Measurements from ENCODE around the gene NR3C2.
"Not testable (repeated sequence)": the region's sequence is repeated elsewhere in the genome, so short reads cannot be mapped to it uniquely, and the experiment has no call there.

Gene NR3C2

GRCh38 chr4:148108766-148109165 is 333.4 kb downstream of the NR3C2 start:
- no peak for DNase-seq (ENCODE audit: low spot score)

DNA sequence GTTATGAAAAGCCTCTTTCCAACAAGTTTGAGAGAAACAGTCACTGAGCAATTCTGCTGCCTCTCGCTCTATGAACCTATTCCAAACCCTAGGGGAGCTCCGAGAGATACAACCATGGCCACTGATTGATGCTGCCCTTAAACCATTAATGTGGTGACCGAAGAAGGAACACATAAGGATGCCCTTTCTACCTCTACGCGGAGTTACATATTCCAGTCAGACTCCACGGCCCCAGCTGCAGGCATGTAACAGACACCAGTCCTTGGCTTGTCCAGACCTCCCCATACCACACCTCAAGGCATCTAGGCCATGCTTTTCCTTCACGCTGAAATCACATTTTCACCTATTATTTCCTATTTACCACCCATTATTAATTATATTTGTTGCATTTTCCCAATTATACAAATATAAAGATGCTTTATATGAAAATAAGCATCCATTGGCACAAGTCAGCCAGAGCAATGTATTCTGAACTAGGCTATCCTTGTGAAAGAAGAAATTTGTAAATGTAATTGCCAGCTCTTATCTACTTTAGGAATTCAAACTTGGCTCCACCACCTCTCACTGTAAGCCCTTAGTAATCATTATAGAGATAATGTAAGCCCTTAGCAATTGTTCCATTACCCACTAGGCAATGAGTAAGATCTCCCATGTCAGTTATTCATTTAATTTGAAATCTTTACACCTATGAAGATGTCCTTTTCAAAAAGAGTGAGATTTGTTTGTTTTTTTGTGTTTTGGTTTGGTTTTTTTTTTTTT is 338.4 kb downstream of the NR3C2 start:
- DNase-seq (ENCODE audit: low spot score) = no peak

- DNase-seq (ENCODE audit: low spot score) = no peak
Measured at GRCh38 chr4:148101790-148102189, 340.4 kb downstream of the NR3C2 start.

- DNase-seq (ENCODE audit: low spot score) = no peak
Measured at GRCh38 chr4:148101235-148101634, 341.0 kb downstream of the NR3C2 start.

GRCh38 chr4:148097801-148098200 is 344.4 kb downstream of the NR3C2 start:
- DNase-seq (ENCODE audit: low spot score) = no peak

DNA sequence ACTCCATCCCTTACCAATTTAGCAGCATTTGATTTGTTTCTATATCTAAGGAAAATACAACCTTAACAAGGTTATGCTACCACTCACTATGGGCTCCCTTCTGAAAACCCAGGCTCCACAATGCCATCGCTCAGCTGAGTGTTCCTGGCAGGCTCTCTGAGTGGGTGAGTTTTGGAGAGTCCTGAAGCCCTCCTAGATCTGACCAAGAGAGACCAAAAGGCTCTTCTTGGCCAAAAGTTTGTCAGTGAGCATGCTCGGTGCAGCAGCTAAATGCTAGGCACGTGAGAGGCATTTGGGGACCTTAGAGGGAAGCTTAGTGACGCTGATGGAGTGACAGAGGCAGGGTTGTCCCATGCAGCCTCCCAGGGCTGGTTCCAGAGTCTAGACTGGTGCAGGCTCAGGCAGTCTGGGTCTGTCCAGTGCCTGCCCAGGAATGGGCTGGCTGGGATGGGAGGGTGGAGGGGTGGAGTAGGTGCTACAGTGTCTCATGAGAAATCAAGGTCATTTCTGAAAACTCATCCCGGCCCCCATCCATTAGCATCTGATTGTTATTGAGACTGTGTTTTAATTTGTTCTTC is 346.8 kb downstream of the NR3C2 start:
- DNase-seq (ENCODE audit: low spot score) = no peak

DNA sequence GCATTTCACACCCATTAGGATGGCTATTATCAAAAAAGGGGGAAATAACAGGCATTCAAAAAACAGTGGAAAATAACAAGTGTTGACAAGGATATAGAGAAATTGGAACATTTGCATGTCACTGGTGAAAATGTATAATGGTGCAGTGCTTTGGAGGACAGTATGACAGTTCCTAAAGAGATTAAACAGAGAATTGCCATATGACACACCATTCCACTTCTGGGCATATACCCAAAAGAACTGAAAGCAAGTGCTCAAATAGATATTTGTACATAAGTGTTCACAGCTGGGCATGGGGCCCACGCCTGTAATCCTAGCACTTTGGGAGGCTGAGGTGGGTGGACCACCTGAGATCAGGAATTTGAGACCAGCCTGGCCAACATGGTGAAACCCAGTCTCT is 348.1 kb downstream of the NR3C2 start:
- DNase-seq (ENCODE audit: low spot score) = no peak

- DNase-seq (ENCODE audit: low spot score) = no peak
Measured at GRCh38 chr4:148093065-148093464, 349.1 kb downstream of the NR3C2 start.

DNA sequence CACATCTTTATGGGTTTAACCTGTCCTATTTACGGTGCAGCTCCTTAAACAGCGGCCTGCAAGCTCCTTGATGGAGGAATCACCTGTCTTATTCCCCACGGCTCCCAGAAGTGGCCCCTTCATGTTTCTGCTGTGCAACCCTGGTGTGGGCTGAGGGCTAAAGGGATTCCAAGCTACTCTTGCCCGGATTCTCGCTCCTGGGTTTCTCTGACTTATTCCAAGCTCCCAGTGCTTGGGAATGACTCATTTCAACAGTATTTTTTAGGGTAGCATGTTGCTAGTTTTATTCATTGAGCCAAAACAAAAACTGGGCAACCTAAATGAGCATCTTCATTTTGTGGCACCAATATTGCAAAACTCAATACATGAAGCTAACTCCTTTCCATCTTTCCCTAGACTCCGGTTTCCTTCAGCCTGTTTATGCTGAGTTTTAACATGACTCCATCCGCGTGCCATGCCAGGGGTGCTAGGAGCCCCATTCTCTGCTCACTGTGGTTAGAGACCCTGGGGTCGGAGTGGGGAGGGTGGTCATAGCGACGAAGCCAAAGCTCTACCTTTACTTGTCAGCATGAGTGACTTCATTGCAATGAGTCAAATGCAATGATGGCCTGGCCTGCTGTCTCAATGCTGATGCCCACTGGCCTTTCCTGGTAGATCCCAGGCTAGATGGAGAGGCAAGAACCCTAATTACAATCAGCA is 349.7 kb downstream of the NR3C2 start:
- DNase-seq (ENCODE audit: low spot score) = peak; percentile 54

DNA sequence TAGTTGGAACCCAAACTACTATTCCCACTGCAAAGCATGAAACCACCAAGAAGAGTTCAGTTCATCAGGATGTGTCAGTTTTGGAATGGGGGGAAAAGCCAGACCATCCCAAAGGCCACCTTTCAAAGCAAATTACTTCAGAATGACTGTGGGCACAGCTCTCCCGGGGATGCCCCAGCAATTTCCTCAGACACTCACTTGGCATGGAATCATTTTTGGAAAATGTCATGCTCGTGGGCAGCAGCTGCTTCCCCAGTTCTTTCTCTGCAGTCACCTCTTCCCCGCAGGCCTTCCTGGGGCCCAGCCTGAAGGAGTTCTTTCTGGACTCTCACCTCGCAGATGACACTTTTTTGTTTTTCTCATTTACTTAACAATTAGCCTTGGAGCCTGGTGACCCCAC is 350.3 kb downstream of the NR3C2 start:
- DNase-seq (ENCODE audit: low spot score) = no peak

GRCh38 chr4:148090503-148091476 is 351.4 kb downstream of the NR3C2 start:
- DNase-seq (ENCODE audit: low spot score) = no peak

DNA sequence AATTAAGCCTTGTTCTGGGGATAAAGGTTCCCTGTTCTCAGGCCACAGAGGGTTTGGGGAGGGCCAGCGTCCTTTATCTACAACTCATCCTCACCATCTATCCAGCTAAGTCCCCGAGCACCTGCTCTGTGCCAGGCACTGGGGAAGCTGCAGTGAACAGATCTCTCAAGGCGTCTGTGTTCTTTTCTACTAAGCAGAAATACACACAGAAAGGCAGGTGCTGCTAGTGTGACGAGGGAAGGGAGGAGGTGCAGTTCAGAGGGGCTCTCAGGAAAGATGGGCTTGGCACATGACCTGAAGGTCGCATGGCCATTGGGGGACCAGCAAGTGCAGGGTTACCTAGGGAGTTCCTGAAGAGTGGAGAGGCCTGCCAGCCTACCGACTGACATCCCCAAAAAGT is 352.2 kb downstream of the NR3C2 start:
- DNase-seq (ENCODE audit: low spot score) = no peak

- no peak for DNase-seq (ENCODE audit: low spot score)
Measured at GRCh38 chr4:148089624-148090023, 352.6 kb downstream of the NR3C2 start.

- not testable (repeated sequence) for DNase-seq (ENCODE audit: low spot score)
Measured at GRCh38 chr4:148083073-148083472, 359.1 kb downstream of the NR3C2 start.

DNA sequence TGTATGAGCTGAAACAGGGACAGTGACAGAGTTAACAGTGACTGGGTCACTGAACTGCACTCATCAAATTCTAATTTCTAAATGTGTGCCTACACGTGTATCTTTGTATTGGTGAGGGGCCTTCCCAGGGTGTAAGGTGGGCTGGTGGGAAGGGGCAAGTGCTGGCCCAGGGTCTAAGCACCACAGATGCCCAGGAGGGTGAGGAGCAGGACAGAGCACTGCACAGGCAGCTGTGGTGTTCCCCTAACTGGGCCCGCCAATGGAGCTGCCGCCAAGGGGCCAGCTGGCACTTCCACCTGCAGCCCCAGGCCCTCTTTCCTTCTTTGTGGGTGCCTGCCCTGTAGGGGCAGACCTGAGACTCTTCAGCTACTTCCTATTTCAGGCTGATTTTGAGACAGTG is 360.5 kb downstream of the NR3C2 start:
- DNase-seq (ENCODE audit: low spot score) = no peak

DNA sequence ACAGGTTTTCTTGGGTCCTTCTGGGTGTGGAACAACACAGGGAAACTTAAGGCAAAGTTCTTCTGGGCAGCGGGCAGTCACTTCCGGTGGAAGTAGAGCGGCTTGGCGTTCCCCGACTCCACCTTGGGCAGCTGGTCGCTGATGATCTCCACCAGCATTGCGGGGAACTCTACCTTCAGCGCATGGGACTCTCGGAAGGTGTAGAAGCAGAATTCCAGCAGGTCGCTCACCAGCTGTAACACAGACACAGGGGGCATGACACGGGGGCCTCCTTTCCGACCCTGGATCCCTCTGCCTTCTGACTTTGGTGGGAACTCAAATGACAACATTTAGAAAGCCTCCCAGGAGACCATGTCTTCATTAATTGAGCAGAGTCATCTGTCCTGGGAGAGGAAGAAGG is 360.9 kb downstream of the NR3C2 start:
- DNase-seq (ENCODE audit: low spot score) = no peak

DNA sequence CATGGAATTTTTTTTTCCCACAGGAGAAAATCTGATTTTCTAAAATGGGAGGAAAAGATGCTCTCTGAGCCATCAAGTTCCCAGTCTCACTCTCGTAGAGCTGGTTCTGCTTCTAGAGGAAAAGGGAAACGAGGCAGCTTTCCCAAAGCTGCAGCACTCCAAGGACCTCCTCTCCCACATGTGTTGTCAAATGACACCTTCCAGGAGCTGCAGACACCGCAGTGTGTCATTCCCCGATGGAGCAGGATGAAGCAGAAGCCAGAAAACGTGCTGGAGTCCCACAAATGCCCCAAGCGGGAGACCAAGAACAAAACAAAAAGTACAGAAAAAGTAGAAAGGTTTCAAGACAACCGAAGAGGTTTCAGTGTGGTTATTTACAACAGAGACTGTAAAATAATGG is 362.3 kb downstream of the NR3C2 start:
- DNase-seq (ENCODE audit: low spot score) = no peak

DNA sequence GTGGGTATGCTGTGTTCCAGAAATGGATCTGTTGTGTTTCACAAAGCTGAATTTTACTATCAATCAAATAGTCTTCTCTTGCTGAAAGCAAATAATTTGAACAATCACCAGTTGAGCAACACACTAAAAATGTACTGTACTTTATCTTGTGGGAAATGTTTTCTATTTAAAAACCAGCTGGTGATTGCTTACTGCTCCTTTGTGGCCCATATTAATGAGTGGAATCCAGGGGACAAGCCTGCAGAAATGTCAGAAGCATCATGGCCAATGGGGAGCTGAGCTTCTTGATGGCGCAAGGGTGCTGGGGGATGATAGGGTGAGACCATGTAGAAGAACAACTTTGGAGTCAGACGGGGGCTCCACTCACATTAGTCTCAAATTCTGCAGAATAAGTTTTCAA is 364.2 kb downstream of the NR3C2 start:
- DNase-seq (ENCODE audit: low spot score) = no peak

- DNase-seq (ENCODE audit: low spot score) = no peak
Measured at GRCh38 chr4:148077581-148077980, 364.6 kb downstream of the NR3C2 start.

- no peak for DNase-seq (ENCODE audit: low spot score)
Measured at GRCh38 chr4:148076964-148077363, 365.2 kb downstream of the NR3C2 start.

DNA sequence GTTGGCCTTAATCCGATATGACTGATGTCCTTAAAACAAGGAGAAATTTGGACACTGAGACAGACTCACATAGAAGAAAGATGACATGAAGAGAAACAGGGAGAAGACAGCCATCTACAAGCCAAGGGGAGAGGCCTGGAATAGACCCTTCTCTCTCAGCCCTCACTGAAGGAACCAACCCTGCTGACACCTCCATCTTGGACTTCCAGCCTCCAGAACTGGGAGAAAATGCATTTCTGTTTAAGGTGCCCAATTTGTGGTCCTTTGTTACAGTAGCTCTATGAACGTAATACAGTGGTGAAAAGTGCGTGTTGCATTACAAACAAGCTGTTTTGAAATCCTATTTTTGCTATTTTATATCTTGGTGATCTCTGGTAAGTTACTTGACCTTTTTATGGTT is 366.8 kb downstream of the NR3C2 start:
- no peak for DNase-seq (ENCODE audit: low spot score)

DNA sequence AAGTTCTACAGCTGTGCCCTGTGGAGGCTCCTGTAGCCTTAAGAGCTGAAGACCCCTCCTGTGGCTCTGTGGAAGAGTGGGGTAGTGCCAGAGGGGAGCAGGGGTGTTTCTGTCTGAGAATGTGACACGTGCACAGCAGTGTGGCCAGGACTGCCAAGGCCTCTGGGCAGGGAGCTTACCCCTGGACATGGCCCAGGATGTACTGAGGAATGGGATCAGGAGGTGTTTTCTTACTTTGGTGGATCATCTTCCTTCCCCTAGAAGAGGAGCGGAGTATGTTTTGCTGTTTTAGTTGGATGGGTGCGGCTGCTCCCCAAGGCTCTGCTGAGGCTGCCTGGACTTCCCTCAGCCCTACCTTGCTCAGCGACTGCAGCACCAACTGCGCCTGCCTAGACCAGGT is 367.8 kb downstream of the NR3C2 start:
- DNase-seq (ENCODE audit: low spot score) = no peak

Measured in AG20443 (cell line).